G401.6 (cell line): ENCODE measurements around the gene GNAS.

Source experiments
- FAIRE-seq: peaks from 2 replicates; lab custom pipeline; 2012; peaks lifted over from hg19 to GRCh38; lab: Jason Lieb, UNC

Gene GNAS

DNA sequence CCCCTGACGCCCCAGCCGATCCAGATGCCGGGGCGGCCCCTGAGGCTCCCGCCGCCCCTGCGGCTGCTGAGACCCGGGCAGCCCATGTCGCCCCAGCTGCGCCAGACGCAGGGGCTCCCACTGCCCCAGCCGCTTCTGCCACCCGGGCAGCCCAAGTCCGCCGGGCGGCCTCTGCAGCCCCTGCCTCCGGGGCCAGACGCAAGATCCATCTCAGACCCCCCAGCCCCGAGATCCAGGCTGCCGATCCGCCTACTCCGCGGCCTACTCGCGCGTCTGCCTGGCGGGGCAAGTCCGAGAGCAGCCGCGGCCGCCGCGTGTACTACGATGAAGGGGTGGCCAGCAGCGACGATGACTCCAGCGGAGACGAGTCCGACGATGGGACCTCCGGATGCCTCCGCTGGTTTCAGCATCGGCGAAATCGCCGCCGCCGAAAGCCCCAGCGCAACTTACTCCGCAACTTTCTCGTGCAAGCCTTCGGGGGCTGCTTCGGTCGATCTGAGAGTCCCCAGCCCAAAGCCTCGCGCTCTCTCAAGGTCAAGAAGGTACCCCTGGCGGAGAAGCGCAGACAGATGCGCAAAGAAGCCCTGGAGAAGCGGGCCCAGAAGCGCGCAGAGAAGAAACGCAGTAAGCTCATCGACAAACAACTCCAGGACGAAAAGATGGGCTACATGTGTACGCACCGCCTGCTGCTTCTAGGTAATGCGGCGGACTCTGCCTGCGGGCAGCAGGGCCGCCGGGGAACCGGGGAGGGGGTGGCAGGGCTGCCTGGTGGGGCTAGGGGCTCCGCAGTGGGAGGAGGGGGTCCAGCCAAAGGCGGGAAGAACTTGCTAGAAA, 2.3 kb downstream of the GNAS start:
- no peak for FAIRE-seq

DNA sequence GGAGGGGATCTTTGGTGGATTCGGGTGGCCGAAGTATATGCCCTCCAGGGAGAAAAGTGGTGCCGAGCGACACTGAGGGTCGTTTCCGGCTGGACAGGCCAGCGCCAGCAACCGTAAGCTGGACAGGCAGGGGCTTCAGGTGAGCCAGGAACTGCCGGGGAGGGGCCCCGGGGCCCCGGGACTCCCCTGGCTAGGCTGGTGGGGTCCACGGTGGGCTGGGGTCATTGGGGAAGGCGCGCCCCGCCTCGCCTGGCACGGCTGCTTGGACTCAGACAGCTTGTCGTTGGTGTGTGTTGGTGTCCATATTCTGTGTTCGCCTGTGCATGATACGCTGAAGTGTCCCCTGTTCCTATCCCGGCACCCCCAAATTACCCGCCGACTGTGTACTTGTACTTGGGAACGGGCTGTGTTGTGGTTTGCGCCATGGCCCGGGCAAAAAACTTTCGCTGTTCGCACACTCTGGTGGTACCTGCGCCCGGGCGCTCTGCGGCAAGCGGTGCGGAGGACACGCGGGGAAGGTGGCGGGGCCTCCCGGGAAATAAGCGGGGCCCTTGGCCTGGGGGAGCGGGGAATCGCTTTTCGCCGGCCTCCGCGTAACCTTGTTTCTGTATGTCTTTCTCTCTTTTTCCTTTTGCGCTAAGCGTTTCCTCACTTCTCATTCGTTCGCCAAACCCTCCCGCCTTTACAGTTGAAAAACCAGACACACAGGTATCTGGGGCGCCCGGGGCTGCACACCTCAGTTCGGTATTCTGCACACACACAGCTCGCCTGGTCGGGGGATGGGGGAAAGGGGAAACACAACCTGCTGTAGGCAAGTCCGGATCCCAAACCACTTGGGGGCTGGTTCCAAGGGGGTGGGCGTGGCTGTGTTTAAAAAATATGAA, 3.2 kb downstream of the GNAS start:
- no peak for FAIRE-seq

DNA sequence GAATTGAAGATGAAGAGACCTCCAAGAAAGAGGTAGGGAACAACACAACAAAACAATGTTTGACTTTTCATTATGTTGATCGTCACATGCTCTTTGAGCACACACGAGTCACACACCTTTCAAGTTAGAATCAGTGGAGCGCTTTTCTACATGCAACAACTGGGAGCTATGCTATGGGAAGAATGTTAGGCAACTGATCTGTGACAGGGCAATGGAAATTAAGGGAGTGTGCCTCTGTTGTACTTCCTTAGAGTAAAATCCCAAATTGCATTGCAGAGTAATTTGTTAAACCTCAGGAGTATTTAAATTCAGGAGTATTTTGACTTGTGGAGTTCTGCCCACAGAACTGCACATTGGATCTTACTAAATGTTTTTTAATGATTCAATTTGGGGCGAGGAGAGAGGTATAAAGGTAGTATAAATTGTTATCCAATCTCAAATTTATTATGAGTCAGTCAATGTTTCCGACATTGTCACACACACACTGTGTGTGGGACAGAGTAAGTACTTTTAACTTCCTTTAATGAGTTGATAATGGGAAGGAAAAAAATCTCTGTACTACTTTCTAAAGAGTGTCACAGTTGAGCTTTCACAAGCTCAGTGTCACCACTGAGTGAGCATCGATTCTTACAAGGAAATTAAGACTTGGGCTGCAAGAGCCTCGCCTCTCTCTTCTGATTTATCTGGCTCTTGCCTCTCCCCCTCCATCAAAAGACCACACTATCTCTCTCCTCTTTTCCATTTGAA, 10.7 kb downstream of the GNAS start:
- no peak for FAIRE-seq

DNA sequence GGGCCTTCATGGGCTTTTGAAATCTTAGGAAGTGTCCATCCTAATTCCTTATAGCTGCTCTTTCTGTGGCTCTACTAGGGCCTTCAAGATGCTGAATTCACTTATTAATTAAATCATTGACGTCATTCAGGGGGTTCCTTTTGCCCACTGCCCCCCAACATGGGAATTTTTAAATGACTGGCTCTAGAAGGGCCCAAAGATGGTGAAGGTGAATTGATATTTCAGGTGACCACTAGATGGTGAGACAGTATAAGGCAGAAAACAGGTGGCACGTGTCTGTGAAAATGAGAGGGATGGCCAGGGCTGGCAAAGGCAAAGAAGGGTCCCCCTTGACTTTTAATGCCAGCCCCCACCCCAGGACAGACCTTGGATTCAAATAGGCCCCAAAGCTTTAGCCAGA, 11.8 kb downstream of the GNAS start:
- no peak for FAIRE-seq

DNA sequence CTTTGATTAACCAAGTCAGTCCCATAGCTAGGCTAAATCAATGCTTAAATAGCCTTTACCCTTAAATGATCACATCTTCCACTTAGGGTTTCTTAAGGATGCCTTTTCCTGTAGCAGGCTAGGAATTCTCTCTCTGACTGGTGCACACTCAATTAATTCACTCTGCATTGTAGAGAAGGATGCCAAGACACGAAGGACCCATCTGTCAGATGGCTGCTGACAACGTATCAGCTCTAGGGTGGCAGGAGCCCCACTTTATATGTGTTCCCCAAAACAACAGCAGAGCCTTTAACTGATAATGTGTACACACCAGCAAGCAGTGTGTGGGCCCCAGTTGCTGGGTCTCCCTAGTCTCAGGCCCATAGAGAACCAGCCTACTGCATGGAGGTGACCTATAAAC, 13.3 kb downstream of the GNAS start:
- no peak for FAIRE-seq

DNA sequence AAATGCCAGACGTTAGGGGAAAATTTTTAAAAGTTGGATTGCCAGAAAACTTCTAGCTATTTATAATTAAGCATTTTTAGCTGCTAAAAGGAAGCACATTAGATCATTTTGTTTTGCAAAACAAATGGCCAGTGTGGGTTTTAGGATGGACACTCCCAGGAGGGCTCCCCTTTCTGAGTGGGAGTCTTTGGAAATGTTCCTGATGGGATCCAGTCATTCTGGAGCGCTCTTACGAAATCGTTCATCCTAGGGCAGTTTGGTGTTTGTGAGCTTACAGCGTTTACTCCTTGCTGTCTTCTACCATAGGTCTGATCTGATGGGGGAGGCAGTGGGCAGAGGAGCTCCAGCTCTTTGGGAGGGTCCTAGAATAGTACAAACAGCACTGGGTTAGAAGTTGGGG, 14.7 kb downstream of the GNAS start:
- no peak for FAIRE-seq

DNA sequence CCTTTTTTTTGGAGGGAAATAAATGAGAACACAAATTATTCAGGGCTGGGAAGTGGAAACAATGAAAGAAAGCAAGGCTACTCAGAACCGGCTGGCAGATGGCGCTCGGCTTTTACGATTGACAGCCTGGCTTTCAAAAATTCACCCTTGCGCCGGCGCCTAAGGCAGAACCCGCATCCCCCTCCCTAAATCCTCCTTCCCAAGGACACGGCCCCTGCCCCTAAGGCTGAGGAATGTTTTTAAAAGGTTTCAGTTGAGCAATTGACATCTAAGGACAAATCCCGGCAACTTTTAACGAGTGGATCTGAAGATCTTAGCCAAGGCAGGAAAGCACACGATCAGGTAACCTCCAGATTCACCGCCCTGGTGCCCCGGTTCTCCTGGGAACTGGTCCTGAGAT, 16.3 kb downstream of the GNAS start:
- no peak for FAIRE-seq

DNA sequence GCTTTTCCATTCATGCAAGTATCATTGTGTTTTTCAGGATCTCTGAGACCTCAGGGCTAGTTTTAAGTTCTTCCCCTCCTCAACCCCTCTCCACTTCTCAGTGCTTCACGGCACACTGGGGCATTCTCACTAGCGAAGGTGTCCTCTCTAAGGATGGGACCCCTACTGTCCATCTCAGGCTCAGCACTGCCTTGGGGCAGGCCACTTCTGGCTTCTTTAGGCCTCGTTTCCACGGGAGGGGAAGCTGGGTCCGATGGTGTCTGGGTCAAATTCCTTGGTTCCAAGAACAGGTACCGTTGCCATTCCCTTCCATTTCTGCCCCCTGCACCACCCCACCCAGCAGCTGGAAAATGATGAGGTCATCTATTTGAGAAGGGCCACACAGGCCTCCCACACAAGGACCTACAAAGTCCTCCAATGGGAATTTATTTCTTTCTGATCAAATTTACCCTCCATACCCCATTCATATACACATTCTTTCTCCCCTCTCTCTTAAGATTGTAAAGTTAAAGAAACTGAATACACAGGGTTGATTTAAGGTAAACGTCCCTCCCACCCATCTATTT, 17.2 kb downstream of the GNAS start:
- FAIRE-seq = no peak

DNA sequence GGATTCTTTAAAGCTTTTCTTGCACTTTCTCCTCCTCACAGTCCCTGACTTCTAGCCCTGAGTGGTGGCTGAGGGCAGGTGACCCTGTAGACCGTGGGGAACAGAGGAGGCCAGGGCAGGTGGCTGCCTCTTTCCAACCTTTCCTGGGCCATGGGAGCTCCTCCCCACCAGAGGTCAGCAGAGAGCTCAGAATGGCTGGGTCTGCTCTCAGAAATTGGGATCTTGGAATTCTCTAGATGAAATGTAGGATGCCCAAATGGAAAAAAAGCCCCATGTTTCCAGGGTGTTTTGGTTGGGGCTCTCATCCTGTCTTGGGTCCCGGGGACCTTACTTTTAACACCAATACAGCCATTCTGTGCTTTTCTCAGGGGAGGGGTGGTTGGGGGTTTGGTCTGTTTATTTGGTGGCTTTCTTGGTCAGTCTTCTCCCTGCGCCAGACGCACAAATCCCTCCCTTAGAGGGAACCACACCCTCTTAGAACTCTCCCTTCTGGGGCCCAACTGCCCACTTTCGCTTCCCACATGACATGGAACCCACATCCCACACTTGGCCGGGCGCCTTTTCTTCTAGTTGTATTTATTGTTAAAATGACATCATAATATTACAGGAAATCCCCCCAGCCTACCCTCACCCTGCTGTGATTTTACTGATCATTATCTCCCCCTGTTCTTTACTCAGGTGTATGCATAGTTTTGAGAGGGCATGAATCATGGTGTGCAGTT, 17.9 kb downstream of the GNAS start:
- FAIRE-seq = peak; percentile 19

DNA sequence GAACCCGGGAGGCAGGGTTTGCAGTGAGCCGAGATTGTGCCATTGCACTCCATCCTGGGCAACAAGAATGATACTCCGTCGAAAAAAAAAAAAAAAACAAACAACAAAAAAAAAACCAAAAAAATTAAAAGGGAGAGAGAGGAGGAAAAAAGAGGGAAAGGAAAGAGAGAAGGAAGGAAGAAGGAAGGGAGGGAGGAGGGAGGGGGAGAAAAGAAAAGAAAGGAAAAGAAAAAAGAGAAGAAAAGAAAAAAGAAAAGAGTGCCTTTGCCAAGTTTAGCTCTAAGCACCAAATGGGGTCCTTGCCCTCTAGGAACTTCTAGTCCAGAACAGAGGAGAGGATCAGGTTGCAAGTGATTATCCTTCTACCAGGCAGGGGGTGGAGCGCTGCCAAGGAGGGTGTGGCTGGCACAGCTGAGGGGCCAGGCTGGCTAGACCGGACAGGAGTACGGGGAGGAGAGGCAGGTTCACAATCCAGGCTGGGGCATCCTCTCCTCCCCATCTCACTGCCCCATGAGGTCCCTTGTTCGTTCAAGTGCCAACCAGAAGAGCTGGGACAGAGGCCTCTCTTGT, 19.1 kb downstream of the GNAS start:
- FAIRE-seq = no peak

DNA sequence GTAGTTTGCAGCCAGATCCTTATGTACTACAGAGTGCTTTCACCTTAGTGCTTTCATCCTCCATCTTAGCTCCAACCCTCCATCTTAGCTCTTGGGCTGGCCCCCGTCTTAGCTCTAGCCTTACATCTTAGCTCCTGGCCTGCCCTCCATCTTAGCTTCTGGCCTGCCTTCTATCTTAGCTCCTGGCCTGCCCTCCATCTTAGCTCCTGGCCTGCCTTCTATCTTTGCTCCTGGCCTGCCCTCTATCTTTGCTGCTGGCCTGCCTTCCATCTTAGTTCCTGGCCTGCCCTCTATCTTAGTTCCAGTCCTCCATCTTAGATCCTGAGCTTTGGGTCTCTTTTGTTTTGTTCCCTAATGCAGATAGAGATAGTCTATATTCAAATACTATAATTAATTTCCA, 22.0 kb downstream of the GNAS start:
- FAIRE-seq = no peak

DNA sequence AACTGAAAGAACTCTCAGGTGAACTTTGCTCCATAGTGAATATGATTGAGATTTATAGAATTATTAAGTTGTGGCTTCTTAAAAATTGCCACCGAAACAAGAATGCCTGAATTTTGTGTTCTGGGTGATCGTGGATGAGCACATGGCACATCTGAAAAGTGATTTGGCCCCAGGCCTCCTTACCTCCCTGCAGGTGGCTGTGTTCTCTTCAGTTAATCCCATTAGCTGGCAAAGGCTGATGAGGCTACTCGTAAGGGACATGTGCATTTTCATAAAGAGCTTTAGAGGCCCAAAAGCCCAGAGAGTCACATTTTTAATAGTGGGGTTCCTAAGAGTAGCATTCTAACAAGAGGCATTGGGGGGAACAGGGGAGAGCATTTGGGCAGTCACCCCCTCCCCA, 22.6 kb downstream of the GNAS start:
- FAIRE-seq = no peak

DNA sequence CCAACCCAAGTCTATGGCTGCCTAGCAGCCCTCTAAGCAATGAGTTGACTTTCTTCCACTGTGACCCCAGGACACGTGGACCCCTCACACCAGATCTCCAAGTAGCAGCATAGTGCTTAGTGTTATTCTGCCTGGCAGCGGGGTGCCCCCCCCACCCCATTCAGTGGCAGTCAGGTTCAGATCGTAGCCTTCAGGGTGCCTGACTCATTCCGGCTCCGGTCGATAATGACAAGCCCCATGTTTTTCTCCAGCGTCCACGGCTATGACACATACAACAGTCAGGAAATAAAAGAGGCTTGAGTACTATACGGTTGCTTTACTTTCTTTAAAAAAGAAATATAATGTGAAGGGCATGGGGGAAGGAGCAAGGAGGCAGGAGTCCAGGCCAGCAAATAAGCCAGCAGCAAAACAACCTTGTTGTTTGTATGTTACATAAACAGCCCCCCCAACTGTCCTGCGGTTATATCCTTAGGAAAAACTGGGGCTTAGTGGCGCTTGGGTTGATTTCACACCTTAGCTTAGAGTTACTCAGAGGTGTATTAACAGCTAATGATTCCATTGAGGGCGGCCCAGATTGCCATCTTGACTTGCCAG, 23.1 kb downstream of the GNAS start:
- FAIRE-seq = no peak

DNA sequence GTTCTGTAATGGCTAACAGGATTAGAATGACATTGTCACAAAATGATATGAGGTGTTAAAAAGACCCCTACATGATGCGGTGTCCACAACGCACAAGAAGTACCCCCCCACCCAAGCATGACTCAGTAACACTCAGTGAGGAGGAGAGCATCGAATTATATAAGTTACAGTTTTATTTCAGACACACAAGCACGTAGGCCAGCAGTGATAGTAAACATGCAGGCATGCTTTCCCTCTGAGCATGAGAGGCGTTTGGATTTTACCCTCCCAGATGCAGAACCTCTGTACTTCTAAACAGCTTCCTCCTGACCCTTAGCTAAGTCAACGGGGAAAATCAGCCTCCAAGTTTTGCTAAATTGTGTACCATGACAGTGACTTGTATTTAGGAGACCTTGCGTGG, 23.9 kb downstream of the GNAS start:
- no peak for FAIRE-seq

DNA sequence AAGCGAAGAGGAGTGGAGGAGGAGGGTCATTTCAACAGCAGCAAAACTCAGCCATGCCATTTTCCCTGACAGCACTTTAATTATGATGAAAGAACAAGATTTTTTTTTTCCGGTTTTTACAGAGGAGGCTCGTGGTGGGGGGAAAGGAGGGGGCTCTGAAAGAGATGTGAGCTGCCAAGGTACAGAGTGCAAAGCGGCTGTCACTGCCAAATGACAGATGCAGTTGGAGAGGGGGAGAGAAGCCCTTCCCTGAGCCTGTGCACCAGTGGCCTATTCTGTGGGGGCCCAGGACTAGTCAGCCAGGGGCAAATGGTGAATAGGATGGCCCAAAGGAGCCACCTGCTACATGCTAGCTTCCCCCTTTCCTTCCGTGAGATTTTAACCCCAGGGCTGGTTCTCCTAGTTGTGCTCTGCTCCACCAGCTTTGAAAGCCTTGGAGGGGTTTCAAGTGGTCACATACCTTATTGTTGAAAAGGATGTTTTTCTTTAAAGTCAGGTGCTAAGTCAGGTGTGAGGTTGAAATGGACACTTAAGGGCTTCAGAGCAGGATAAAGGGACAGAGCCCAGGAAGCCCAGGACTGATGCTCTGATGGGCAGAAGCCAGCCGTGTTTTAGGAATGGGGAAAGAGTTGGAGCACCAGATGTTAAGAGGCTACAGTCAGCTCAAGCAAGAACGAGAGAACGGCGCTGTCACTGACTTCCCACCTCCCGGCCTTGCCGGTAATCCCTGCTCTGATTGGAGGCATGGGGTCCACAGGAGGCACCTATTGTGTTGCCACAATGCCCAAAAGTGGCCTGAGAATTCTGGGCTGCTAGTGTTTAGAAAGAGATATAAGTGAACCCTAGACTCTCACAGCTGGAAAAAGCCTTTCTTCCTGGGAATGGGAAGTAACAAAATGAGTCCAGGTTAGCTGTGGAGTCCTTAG, 24.8 kb downstream of the GNAS start:
- FAIRE-seq = no peak

DNA sequence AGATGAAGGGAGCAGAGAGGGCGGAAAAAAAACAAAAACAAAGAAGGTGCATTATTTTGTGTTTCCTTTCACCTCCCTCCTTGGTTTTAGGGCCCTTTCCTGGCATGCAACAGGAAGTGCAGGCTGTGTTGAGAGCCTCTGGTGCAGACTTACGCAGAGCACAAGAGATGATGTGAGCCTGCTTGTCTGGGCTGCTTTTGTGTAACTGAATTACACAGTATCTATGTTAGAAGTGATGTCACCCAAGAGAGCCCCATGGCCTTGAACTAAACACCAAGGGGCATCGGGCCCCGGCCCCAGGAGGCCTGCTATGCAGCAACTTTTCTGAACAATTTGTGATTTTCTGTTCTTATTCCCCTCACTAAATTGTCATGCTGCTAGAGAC, 25.5 kb downstream of the GNAS start:
- no peak for FAIRE-seq

DNA sequence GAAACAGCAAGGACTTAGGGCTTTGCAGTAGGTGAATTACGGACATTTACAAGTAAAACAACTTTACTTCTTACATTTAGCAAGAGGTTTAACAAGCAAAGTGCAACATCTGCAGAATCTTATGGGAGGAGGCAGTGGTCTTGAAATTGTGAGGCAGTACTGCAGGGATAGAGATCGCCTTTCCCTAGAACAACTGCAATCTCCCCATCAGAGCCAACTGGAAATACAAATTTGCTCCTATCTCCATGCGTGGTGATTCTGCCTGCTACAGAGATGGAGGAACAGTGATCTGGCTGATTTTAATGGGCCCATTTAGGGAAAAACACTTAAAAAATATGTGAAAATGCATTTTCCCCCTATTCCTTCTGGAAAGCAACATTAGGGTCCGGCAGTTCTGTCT, 25.9 kb downstream of the GNAS start:
- no peak for FAIRE-seq

DNA sequence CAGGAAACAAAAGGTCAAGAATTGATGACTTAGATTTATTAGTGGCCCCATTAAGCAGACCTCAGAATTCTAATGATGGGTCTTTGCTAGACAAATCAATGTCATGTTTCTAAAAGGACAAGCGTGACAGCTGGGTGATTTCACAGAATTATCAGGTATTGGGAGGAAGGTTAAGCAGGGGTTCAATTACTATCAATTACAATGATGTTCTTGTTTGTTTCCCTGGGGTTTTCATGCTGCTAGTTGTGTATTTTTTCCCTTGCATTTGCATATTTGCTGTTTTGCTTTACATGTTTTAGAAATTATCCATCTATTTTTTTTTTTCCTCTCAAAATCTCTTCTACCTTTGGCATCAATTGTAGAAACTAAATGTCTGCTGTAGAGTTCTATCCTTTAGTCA, 27.9 kb downstream of the GNAS start:
- FAIRE-seq = no peak

DNA sequence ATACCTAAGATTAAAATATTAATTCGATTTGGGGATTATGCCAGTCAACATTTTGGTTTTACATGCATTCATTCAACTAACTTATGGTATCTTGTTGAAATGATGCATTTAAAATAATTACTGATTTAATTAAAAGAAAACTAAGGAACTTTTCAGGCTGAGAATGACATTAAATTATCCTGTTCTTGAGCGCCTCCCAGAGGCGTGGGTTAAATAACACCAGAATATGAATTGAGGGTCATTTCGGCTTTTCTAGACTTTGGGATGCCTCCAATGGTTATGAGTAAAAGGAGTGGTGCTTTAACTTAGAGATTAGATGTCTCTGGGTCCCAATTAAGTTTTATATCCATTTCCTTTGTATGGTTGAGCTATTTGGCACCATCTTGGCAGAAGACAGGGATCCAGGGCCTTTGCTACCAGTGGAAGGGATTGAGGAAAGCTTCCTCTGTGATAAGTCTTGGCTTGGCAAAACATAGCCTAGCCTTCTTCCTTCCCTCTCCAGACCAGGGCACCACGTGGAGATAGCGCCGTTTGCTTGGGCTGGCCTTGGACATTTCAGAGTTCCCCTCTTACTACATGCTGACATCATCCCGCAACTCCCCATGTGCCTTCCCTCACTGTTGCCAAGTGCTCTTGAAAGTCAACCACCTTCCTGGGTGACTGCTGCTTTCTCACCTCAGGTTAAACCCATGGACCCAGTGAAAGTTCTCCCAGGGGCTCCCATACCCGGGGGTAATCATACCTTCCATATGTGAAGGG, 28.7 kb downstream of the GNAS start:
- FAIRE-seq = peak; percentile 21
